Left lung (tissue), 10 donors: ENCODE measurements around the gene ICA1. TPM values are rescaled to one million over a fixed set of nuclear protein-coding genes. Genes with fewer than 3 reads are reported as not detected.

ENCODE experiments used
- ATAC-seq: fragments of 200-7000 bp; cut with Tn5 transposase; one replicate; pipeline ENCODE4 v1.9.1; 2020; ENCODE audit warnings: moderate library complexity
- DNase-seq, 4 donors: peaks; one replicate each; pipeline ENCODE4 v3.0.0-alpha.2; 2013 to 2020
- H3K27ac ChIP-seq, 2 donors: fragments of 200-600 bp; sonication (generic) in 1 of 2; one replicate each; pipeline versions ENCODE4 v1.5.0 to v1.8.0; 2020 to 2021
- H3K27me3 ChIP-seq, 2 donors: fragments of 200-600 bp; sonication (generic) in 1 of 2; one replicate each; pipeline versions ENCODE4 v1.5.0 to v1.8.0; 2020 to 2021
- H3K36me3 ChIP-seq, 2 donors: fragments of 200-600 bp; sonication (generic) in 1 of 2; one replicate each; pipeline versions ENCODE4 v1.5.0 to v1.8.0; 2020 to 2021
- H3K4me1 ChIP-seq, 2 donors: fragments of 200-600 bp; one replicate each; pipeline ENCODE4 v1.8.0; 2021
- H3K4me3 ChIP-seq, 2 donors: fragments of 200-600 bp; sonication (generic) in 1 of 2; one replicate each; pipeline versions ENCODE4 v1.5.0 to v1.8.0; 2020 to 2021; ENCODE audit warnings: mild to moderate bottlenecking in 1 of 2
- H3K9me3 ChIP-seq, 2 donors: fragments of 200-600 bp; sonication (generic) in 1 of 2; one replicate each; pipeline versions ENCODE4 v1.5.0 to v1.8.0; 2020 to 2021
- CTCF ChIP-seq, 2 donors: fragments of 200-600 bp; sonication (generic) in 1 of 2; IDR thresholded peaks; one replicate each; pipeline versions ENCODE4 v1.5.0 to v1.8.0; 2021; ENCODE audit warnings: antibody characterized with exemption in 2 of 2
- intact Hi-C, 2 donors: fragments of 100-400 bp; cut with DNase I; formaldehyde crosslinking; loops; one replicate each; pipeline versions ENCODE4 v1.11.2 to v1.14.2; 2022
- polyA plus RNA-seq, 6 donors: library from polyadenylated mRNA; unstranded; fragments of 120-200 nt; gene quantifications; one replicate each; pipeline ENCODE4 v1.2.1, GENCODE V29; 2013; ENCODE audit not compliant: insufficient read length in 6 of 6
- total RNA-seq, 2 donors: library from RNA; stranded (reverse); fragmentation: NEBNext Ultra II Directional; extraction: Animal tissue kit (Norgen Biotek cat#: 25700); gene quantifications; one replicate each; pipeline ENCODE4 v1.2.1, GENCODE V29; 2021
- donor health status: DM: no; HTN: yes; CAD: no.
- donor health status: DM: no; HTN: no; CAD: no.

Gene ICA1
- total and polyA plus RNA-seq, 8 donors: 22.4 to 53.3 (median 40.5) TPM

- DNase-seq (no peak), ATAC-seq (no peak)
- intact Hi-C loops: no loop called here
- no peak overlapping the region for H3K27ac ChIP-seq
- H3K27me3 ChIP-seq: no peaks in the 10 kb centered on the region
- no peaks in the 10 kb centered on the region for H3K9me3 ChIP-seq
- H3K36me3 ChIP-seq: peaks cover 0 to 11% of the 10 kb centered on the region in 2 donors
- TF ChIP-seq CTCF (IDR thresholded peaks at IDR 0.05): no peak
- H3K4me3 ChIP-seq: no peak overlapping the region
- no peaks in the 10 kb centered on the region for H3K4me1 ChIP-seq
These were observed 102.4 kb downstream of the ICA1 start for GRCh38 chr7:8159595-8159994.

- no peak for ATAC-seq
- Histone ChIP-seq H3K27me3 (no peaks in the 10 kb centered on the region), H3K4me1 (no peaks in the 10 kb centered on the region), H3K9me3 (no peaks in the 10 kb centered on the region), H3K27ac (no peak overlapping the region), H3K4me3 (no peak overlapping the region), H3K36me3 (peaks cover 0 to 11% of the 10 kb centered on the region in 2 donors)
- intact Hi-C loops: no loop called here
- no peak for TF ChIP-seq CTCF (IDR thresholded peaks at IDR 0.05)
- DNase-seq: no peak
These were observed 104.7 kb downstream of the ICA1 start for GRCh38 chr7:8157296-8157695.

- Histone ChIP-seq H3K9me3 (no peaks in the 10 kb centered on the region), H3K36me3 (peaks cover 0 to 11% of the 10 kb centered on the region in 2 donors), H3K27me3 (no peaks in the 10 kb centered on the region), H3K27ac (no peak overlapping the region), H3K4me3 (no peak overlapping the region), H3K4me1 (no peaks in the 10 kb centered on the region)
- intact Hi-C loops: no loop called here
- ATAC-seq (no peak), DNase-seq (no peak)
- TF ChIP-seq CTCF (IDR thresholded peaks at IDR 0.05): no peak
These were observed 106.1 kb downstream of the ICA1 start for GRCh38 chr7:8155836-8156235.

- Histone ChIP-seq H3K27ac (no peak overlapping the region), H3K36me3 (peaks cover 0 to 11% of the 10 kb centered on the region in 2 donors), H3K9me3 (no peaks in the 10 kb centered on the region), H3K4me3 (no peak overlapping the region), H3K27me3 (no peaks in the 10 kb centered on the region), H3K4me1 (peaks cover 0 to 10% of the 10 kb centered on the region in 2 donors)
- intact Hi-C loops: no loop called here
- DNase-seq (no peak), ATAC-seq (no peak)
- TF ChIP-seq CTCF (IDR thresholded peaks at IDR 0.05): no peak
These were observed 107.7 kb downstream of the ICA1 start for GRCh38 chr7:8154272-8154671.

GRCh38 chr7:8152489-8153192, 109.3 kb downstream of the ICA1 start:
- no peak for TF ChIP-seq CTCF (IDR thresholded peaks at IDR 0.05)
- H3K4me1 ChIP-seq: peaks cover 0 to 10% of the 10 kb centered on the region in 2 donors
- peaks cover 0 to 11% of the 10 kb centered on the region in 2 donors for H3K36me3 ChIP-seq
- no peak for DNase-seq
- no peak for ATAC-seq
- no peak overlapping the region for H3K4me3 ChIP-seq
- H3K9me3 ChIP-seq: no peaks in the 10 kb centered on the region
- H3K27me3 ChIP-seq: no peaks in the 10 kb centered on the region
- intact Hi-C loops: no loop called here
- no peak overlapping the region for H3K27ac ChIP-seq
